ENCODE results near the gene KRT5.

KRT5 gene

DNA sequence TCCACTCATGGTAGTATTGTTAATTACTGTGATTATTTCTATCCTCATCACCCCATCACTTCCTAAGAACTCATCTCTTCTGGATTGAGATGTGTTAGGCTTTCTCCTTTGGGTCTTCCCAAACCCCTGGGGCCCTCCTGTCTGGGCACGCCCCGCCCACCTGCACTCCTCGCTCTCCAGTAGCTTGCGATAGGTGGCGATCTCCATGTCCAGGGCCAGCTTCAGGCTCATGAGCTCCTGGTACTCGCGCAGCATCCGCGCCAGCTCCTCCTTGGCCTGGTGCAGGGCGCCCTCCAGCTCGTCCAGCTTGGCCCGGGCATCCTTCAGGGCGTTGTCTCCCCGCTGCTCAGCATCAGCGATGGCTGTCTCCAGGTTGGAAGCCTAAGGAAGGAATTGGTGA lies 25.9 kb upstream of the KRT5 start:
- H3K27me3 ChIP-seq (ENCODE audit: insufficient read depth, low read length, poor library complexity, severe bottlenecking), result no peaks in the 10 kb centered on the region
- H3K9me2 ChIP-seq (replicated peaks; ENCODE audit: low read depth, low read length), result no peaks in the 10 kb centered on the region
- no peaks in the 10 kb centered on the region for H3K36me3 ChIP-seq (ENCODE audit: insufficient read depth, low read length)
- no peaks in the 10 kb centered on the region for H3F3A ChIP-seq (ENCODE audit: low read depth)
- H4K20me1 ChIP-seq (ENCODE audit: insufficient read depth, low read length, poor library complexity, severe bottlenecking), result no peaks in the 10 kb centered on the region
- H3K9ac ChIP-seq (ENCODE audit: low read depth, low read length, poor library complexity, severe bottlenecking), result no peak overlapping the region
- no peak overlapping the region for H2AFZ ChIP-seq (ENCODE audit: low read length)
- no peaks in the 10 kb centered on the region for H3K9me3 ChIP-seq (ENCODE audit: insufficient read depth, low read depth, low read length)
- TF ChIP-seq CTCF (conservative IDR thresholded peaks at IDR 0.05; ENCODE audit: low read length) (no peak), EZH2phosphoT487 (IDR thresholded peaks at IDR 0.05; ENCODE audit: borderline replicate concordance) (no peak)
- no peak overlapping the region for H3K4me2 ChIP-seq (ENCODE audit: low read depth, low read length, poor library complexity, severe bottlenecking)
- no peak overlapping the region for H3K4me3 ChIP-seq (ENCODE audit: low read length, poor library complexity, severe bottlenecking)
- H3K79me2 ChIP-seq (ENCODE audit: insufficient read depth, low read length), result no peaks in the 10 kb centered on the region
- no peaks in the 10 kb centered on the region for H3K4me1 ChIP-seq (ENCODE audit: insufficient read depth, low read length, poor library complexity, severe bottlenecking)

- no peaks in the 10 kb centered on the region for H3K9me2 ChIP-seq (replicated peaks; ENCODE audit: low read depth, low read length)
- H3K4me3 ChIP-seq (ENCODE audit: low read length, poor library complexity, severe bottlenecking), result no peak overlapping the region
- H4K20me1 ChIP-seq (ENCODE audit: insufficient read depth, low read length, poor library complexity, severe bottlenecking), result no peaks in the 10 kb centered on the region
- H3K27me3 ChIP-seq (ENCODE audit: insufficient read depth, low read length, poor library complexity, severe bottlenecking), result no peaks in the 10 kb centered on the region
- no peaks in the 10 kb centered on the region for H3F3A ChIP-seq (ENCODE audit: low read depth)
- TF ChIP-seq CTCF (conservative IDR thresholded peaks at IDR 0.05; ENCODE audit: low read length) (no peak), EZH2phosphoT487 (IDR thresholded peaks at IDR 0.05; ENCODE audit: borderline replicate concordance) (no peak)
- H3K79me2 ChIP-seq (ENCODE audit: insufficient read depth, low read length), result no peaks in the 10 kb centered on the region
- no peak overlapping the region for H2AFZ ChIP-seq (ENCODE audit: low read length)
- no peaks in the 10 kb centered on the region for H3K4me1 ChIP-seq (ENCODE audit: insufficient read depth, low read length, poor library complexity, severe bottlenecking)
- H3K4me2 ChIP-seq (ENCODE audit: low read depth, low read length, poor library complexity, severe bottlenecking), result no peak overlapping the region
- H3K9me3 ChIP-seq (ENCODE audit: insufficient read depth, low read depth, low read length), result no peaks in the 10 kb centered on the region
- no peak overlapping the region for H3K9ac ChIP-seq (ENCODE audit: low read depth, low read length, poor library complexity, severe bottlenecking)
- no peaks in the 10 kb centered on the region for H3K36me3 ChIP-seq (ENCODE audit: insufficient read depth, low read length)
Measured at GRCh38 chr12:52543985-52544883, 24.0 kb upstream of the KRT5 start.

GRCh38 chr12:52542785-52543318 lies 22.7 kb upstream of the KRT5 start:
- no peaks in the 10 kb centered on the region for H3K9me3 ChIP-seq (ENCODE audit: insufficient read depth, low read depth, low read length)

More at GRCh38 chr12:52542785-52543318, 22.7 kb upstream of the KRT5 start:
- Histone ChIP-seq H3K4me3 (ENCODE audit: low read length, poor library complexity, severe bottlenecking) (no peak overlapping the region), H3K4me2 (ENCODE audit: low read depth, low read length, poor library complexity, severe bottlenecking) (no peak overlapping the region), H4K20me1 (ENCODE audit: insufficient read depth, low read length, poor library complexity, severe bottlenecking) (no peaks in the 10 kb centered on the region), H3K9ac (ENCODE audit: low read depth, low read length, poor library complexity, severe bottlenecking) (no peak overlapping the region), H3K27me3 (ENCODE audit: insufficient read depth, low read length, poor library complexity, severe bottlenecking) (no peaks in the 10 kb centered on the region), H3K9me2 (replicated peaks; ENCODE audit: low read depth, low read length) (no peaks in the 10 kb centered on the region), H3K36me3 (ENCODE audit: insufficient read depth, low read length) (no peaks in the 10 kb centered on the region), H3K79me2 (ENCODE audit: insufficient read depth, low read length) (no peaks in the 10 kb centered on the region), H3K4me1 (ENCODE audit: insufficient read depth, low read length, poor library complexity, severe bottlenecking) (no peaks in the 10 kb centered on the region), H2AFZ (ENCODE audit: low read length) (no peak overlapping the region), H3F3A (ENCODE audit: low read depth) (no peaks in the 10 kb centered on the region)
- no peak for TF ChIP-seq CTCF (conservative IDR thresholded peaks at IDR 0.05; ENCODE audit: low read length)
- TF ChIP-seq EZH2phosphoT487 (IDR thresholded peaks at IDR 0.05; ENCODE audit: borderline replicate concordance), result no peak

All from Loucy (cell line).